Measurements from ENCODE around the gene CEP120. TPM values are rescaled to one million over a fixed set of nuclear protein-coding genes. Genes with fewer than 3 reads are reported as not detected.

The CEP120 gene
- total and polyA plus RNA-seq, 4 experiments from 2014 or later = 18.8 to 70.1 (median 50.5) TPM

DNA sequence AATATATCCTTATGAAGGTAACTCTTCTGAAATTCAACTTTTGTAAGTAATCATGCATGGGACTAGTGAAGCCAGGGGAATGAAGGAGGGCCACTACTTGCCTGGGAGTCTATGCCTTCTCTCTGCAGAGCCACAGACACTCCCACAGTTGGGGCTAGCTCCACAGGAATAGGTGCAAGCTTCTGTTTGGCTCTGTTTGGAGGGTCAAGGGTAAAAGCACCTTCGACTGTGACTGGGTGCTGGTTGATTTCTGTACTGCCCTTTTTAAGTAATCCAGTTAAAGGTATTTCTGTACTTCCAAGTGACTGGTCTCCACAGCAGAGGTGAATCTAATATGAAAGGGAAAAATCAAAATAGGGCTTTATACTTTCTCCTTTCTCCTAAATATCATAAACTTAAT is 32.2 kb downstream of the CEP120 start:
- H3K36me3 ChIP-seq (ENCODE audit: insufficient read depth, low read length) = peaks cover 34% of the 10 kb centered on the region
- no peaks in the 10 kb centered on the region for H3K4me1 ChIP-seq (ENCODE audit: insufficient read depth, low read length)
- ChIA-PET CTCF (ENCODE audit: partially characterized antibody) (no interaction called here), POLR2A (ENCODE audit: partially characterized antibody) (no interaction called here)
- intact Hi-C loops (cut with micrococcal nuclease) = no loop called here
- no peaks in the 10 kb centered on the region for H3K9me3 Mint-ChIP-seq
- H3K9me3 ChIP-seq (ENCODE audit: control insufficient read depth in 1 of 2, low read length in 2 of 2) = no peaks in the 10 kb centered on the region
- DNase-seq = no peak
- no peaks in the 10 kb centered on the region for H3K27me3 Mint-ChIP-seq
- no peaks in the 10 kb centered on the region for H3K4me1 Mint-ChIP-seq
- no peak overlapping the region for H3K4me3 ChIP-seq (ENCODE audit: low read length in 2 of 2)
- no peak overlapping the region for H3K27ac Mint-ChIP-seq
- H3K36me3 Mint-ChIP-seq = peaks cover 49 to 68% of the 10 kb centered on the region in 2 donors
- no peak overlapping the region for H3K27ac ChIP-seq (ENCODE audit: low read depth, low read length)
- H3K27me3 ChIP-seq (ENCODE audit: insufficient read depth, low read length) = no peaks in the 10 kb centered on the region
- no peak overlapping the region for H3K4me3 Mint-ChIP-seq

DNA sequence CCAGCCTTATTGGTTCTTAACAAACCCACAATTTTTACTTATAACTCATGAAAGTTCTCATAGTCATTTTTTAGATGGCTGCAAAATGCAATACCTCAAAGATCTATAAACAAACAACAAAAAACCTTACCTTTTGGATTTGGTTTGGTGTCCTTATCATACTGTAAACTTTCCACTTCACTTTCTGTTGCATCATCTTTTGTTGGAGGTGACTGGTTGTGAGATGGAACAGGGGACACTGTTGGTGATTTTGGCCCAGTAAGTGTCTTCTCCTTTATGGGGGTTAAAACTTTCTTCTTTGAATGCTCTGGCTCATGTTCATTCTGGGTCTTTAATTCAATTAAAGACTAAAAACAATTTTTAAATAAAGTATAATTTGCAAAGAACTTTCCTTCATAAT is 33.4 kb downstream of the CEP120 start:
- Histone ChIP-seq H3K27ac (ENCODE audit: low read depth, low read length) (no peak overlapping the region), H3K9me3 (ENCODE audit: control insufficient read depth in 1 of 2, low read length in 2 of 2) (no peaks in the 10 kb centered on the region), H3K36me3 (ENCODE audit: insufficient read depth, low read length) (peaks cover 34% of the 10 kb centered on the region), H3K4me1 (ENCODE audit: insufficient read depth, low read length) (no peaks in the 10 kb centered on the region), H3K4me3 (ENCODE audit: low read length in 2 of 2) (no peak overlapping the region), H3K27me3 (ENCODE audit: insufficient read depth, low read length) (no peaks in the 10 kb centered on the region)
- ChIA-PET POLR2A (ENCODE audit: partially characterized antibody) (no interaction called here), CTCF (ENCODE audit: partially characterized antibody) (no interaction called here)
- H3K4me1 Mint-ChIP-seq = no peaks in the 10 kb centered on the region
- no peaks in the 10 kb centered on the region for H3K27me3 Mint-ChIP-seq
- H3K27ac Mint-ChIP-seq = no peak overlapping the region
- intact Hi-C loops (cut with micrococcal nuclease) = no loop called here
- no peak overlapping the region for H3K4me3 Mint-ChIP-seq
- DNase-seq = no peak
- peaks cover 50 to 72% of the 10 kb centered on the region in 2 donors for H3K36me3 Mint-ChIP-seq
- H3K9me3 Mint-ChIP-seq = no peaks in the 10 kb centered on the region

DNA sequence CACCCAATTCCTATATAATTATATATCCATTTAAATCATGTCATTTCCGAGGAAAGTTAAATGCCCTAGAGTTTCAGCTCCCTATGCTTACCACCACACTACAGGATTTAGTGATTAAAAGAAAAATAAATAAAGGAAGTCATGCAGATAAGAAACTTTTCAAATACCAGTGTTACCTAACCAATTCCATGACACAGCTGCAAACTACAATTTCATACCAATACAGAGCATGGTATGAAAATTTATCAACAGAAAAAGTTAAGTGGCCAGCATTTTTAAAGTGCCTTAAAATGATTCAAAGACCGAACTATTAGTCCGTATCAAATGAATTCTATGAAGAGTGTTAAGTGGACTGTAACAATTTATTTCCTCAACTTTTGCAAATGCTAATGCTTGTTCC is 35.9 kb downstream of the CEP120 start:
- no peak overlapping the region for H3K4me3 ChIP-seq (ENCODE audit: low read length in 2 of 2)

DNA sequence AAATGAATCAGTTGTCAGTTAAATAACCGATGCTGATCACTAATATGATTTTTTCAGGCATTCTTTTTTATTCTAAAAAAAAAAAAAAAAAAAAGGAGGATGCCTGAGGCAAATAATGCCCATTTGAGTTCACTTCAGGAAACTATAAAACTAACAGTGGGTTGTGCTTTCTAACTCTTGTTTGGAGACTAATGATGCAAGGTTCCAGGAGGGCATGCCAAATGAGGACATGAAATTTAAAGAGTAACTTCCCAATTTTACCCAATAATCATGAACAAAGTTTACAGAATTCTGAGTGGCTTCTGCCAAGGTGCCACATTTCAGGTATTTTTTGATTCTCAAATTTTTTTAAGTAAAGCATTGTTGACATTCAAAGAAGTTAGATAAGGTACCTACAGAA is 41.0 kb downstream of the CEP120 start:
- no peaks in the 10 kb centered on the region for H3K9me3 Mint-ChIP-seq
- no peaks in the 10 kb centered on the region for H3K27me3 Mint-ChIP-seq
- ChIA-PET POLR2A (ENCODE audit: partially characterized antibody) (no interaction called here), CTCF (ENCODE audit: partially characterized antibody) (no interaction called here)
- Histone ChIP-seq H3K4me1 (ENCODE audit: insufficient read depth, low read length) (no peaks in the 10 kb centered on the region), H3K36me3 (ENCODE audit: insufficient read depth, low read length) (peaks cover 30% of the 10 kb centered on the region), H3K4me3 (ENCODE audit: low read length in 2 of 2) (no peak overlapping the region), H3K27me3 (ENCODE audit: insufficient read depth, low read length) (no peaks in the 10 kb centered on the region), H3K9me3 (ENCODE audit: control insufficient read depth in 1 of 2, low read length in 2 of 2) (no peaks in the 10 kb centered on the region), H3K27ac (ENCODE audit: low read depth, low read length) (no peak overlapping the region)
- no peak overlapping the region for H3K27ac Mint-ChIP-seq
- H3K4me3 Mint-ChIP-seq = no peak overlapping the region
- intact Hi-C loops (cut with micrococcal nuclease) = no loop called here
- H3K4me1 Mint-ChIP-seq = peaks cover 0 to 3% (median 0%) of the 10 kb centered on the region in 4 donors
- no peak for DNase-seq
- peaks cover 49 to 66% of the 10 kb centered on the region in 2 donors for H3K36me3 Mint-ChIP-seq

More for the DNA sequence above, 35.9 kb downstream of the CEP120 start:
- Histone ChIP-seq H3K27me3 (ENCODE audit: insufficient read depth, low read length) (no peaks in the 10 kb centered on the region), H3K27ac (ENCODE audit: low read depth, low read length) (no peak overlapping the region), H3K36me3 (ENCODE audit: insufficient read depth, low read length) (peaks cover 31% of the 10 kb centered on the region), H3K9me3 (ENCODE audit: control insufficient read depth in 1 of 2, low read length in 2 of 2) (no peaks in the 10 kb centered on the region), H3K4me1 (ENCODE audit: insufficient read depth, low read length) (no peaks in the 10 kb centered on the region)
- intact Hi-C loops (cut with micrococcal nuclease) = no loop called here
- Mint-ChIP-seq H3K4me3 (no peak overlapping the region), H3K27me3 (no peaks in the 10 kb centered on the region), H3K27ac (no peak overlapping the region), H3K36me3 (peaks cover 41 to 66% of the 10 kb centered on the region in 2 donors), H3K4me1 (no peaks in the 10 kb centered on the region), H3K9me3 (no peaks in the 10 kb centered on the region)
- ChIA-PET POLR2A (ENCODE audit: partially characterized antibody) (no interaction called here), CTCF (ENCODE audit: partially characterized antibody) (no interaction called here)
- DNase-seq = no peak

DNA sequence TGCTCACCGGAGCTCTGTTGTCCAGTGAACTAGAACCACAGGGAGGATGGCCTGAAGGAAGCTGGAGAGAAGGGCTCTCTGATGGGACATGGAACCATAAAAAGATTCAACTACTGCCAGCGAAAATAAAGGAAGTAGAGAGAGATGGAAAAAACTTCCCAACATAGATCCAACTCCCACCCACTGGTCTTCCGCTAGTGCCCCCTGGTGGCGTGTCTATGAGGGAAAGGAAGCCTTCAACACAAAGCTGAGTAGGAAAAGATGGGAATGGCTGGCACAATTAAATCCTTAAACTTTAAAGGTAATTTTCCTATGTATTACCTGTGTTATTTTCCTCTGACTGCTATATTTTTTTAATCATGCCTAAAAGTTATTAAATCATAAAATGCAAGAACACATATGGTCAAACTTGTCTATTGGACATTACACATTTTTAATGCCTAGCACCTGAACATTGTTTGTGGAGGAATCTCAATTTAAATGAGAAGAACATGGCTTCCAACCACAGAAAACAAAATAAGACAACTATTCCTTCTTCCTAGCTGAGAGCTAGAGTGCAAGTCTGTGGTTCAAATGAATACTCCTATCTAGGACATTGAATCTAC is 51.5 kb downstream of the CEP120 start:
- Mint-ChIP-seq H3K4me3 (no peak overlapping the region), H3K36me3 (peaks cover 58 to 79% of the 10 kb centered on the region in 2 donors), H3K27ac (no peak overlapping the region), H3K9me3 (no peaks in the 10 kb centered on the region), H3K4me1 (peaks cover 2 to 9% (median 5%) of the 10 kb centered on the region in 4 donors), H3K27me3 (no peaks in the 10 kb centered on the region)
- ChIA-PET CTCF (ENCODE audit: partially characterized antibody) (interaction anchor here (0.7 to 3.5 kb wide), 5 partner anchors 9 to 234 kb away, joined by 3 to 10 read pairs (median 5); partner anchors contain the start of gene CEP120), POLR2A (ENCODE audit: partially characterized antibody) (no interaction called here)
- no peaks in the 10 kb centered on the region for H3K27me3 ChIP-seq (ENCODE audit: insufficient read depth, low read length)
- H3K4me3 ChIP-seq (ENCODE audit: low read length in 2 of 2) = no peak overlapping the region
- intact Hi-C loops (cut with micrococcal nuclease) = loop anchor here (5.0 kb wide), 1 partner anchor 51 kb away; the partner anchor contains the start of gene CEP120
- no peaks in the 10 kb centered on the region for H3K9me3 ChIP-seq (ENCODE audit: control insufficient read depth in 1 of 2, low read length in 2 of 2)
- H3K36me3 ChIP-seq (ENCODE audit: insufficient read depth, low read length) = peaks cover 41% of the 10 kb centered on the region
- H3K27ac ChIP-seq (ENCODE audit: low read depth, low read length) = no peak overlapping the region
- peak in 3 of 5 donors; percentile 1 to 14 (median 5) for DNase-seq
- no peaks in the 10 kb centered on the region for H3K4me1 ChIP-seq (ENCODE audit: insufficient read depth, low read length)

DNA sequence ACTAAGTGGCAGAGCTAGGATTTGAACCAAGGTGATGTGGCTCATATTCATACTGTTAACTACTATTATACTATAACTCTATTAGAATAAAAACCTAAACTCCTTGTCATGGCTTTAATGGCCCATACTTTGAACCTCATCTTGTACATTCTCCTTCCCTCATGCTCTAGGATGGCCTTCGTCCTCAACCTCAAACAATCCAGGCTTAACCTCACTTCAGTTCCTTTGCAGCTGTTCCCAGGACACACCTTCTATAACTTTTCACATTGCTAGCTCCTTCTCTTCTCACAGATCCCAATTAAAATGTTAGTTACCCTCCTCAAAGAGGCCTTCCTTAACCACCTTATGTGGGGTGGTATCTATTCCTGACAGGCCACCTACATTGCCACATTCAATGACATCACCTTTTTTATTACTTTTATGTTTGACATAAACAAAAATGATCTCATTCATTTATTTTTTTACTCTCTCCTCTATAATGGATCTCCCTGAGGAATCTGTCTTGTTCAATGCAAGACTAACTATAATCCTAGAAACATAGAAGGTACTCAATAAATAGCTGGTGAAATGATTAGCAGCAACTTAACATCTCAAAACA is 53.7 kb downstream of the CEP120 start:
- peaks cover 42 to 73% of the 10 kb centered on the region in 2 donors for H3K36me3 Mint-ChIP-seq
- ChIA-PET POLR2A (ENCODE audit: partially characterized antibody) (no interaction called here), CTCF (ENCODE audit: partially characterized antibody) (interaction anchor here (1.0 to 3.5 kb wide), 7 partner anchors 8 to 469 kb away, joined by 3 to 10 read pairs (median 5); no protein-coding TSS in a partner anchor)
- H3K4me1 Mint-ChIP-seq = peaks cover 0 to 7% (median 4%) of the 10 kb centered on the region in 4 donors
- H3K9me3 Mint-ChIP-seq = no peaks in the 10 kb centered on the region
- H3K27me3 ChIP-seq (ENCODE audit: insufficient read depth, low read length) = no peaks in the 10 kb centered on the region
- H3K27ac Mint-ChIP-seq = peak overlapping the region in 2 of 7 donors; percentile 31 to 38
- no peak overlapping the region for H3K4me3 ChIP-seq (ENCODE audit: low read length in 2 of 2)
- no peaks in the 10 kb centered on the region for H3K4me1 ChIP-seq (ENCODE audit: insufficient read depth, low read length)
- no peaks in the 10 kb centered on the region for H3K9me3 ChIP-seq (ENCODE audit: control insufficient read depth in 1 of 2, low read length in 2 of 2)
- intact Hi-C loops (cut with micrococcal nuclease) = loop anchor here (5.0 kb wide), 1 partner anchor 472 kb away; no protein-coding TSS in a partner anchor
- H3K27ac ChIP-seq (ENCODE audit: low read depth, low read length) = no peak overlapping the region
- peaks cover 33% of the 10 kb centered on the region for H3K36me3 ChIP-seq (ENCODE audit: insufficient read depth, low read length)
- H3K4me3 Mint-ChIP-seq = no peak overlapping the region
- DNase-seq = no peak
- H3K27me3 Mint-ChIP-seq = no peaks in the 10 kb centered on the region

DNA sequence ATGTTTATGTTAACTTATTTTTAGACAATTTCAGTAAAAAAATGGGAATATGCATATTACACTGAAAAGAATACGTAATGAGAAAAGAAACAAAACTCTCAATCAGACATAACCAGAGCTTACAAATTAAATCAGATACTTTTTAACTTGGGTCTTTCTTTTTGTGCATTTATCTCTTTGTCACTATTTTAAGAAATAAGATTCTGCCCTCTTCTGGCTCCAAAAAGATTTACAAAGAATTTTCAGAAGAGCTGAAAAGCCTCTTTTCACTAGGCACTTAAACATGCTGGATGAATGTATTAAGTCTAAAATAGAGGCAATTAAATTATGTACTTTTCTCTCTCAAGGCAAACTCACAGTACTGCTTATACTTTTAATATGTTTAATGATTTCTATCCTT is 55.5 kb downstream of the CEP120 start:
- Histone ChIP-seq H3K4me3 (ENCODE audit: low read length in 2 of 2) (no peak overlapping the region), H3K27me3 (ENCODE audit: insufficient read depth, low read length) (no peaks in the 10 kb centered on the region), H3K36me3 (ENCODE audit: insufficient read depth, low read length) (peaks cover 31% of the 10 kb centered on the region), H3K9me3 (ENCODE audit: control insufficient read depth in 1 of 2, low read length in 2 of 2) (no peaks in the 10 kb centered on the region), H3K4me1 (ENCODE audit: insufficient read depth, low read length) (no peaks in the 10 kb centered on the region), H3K27ac (ENCODE audit: low read depth, low read length) (no peak overlapping the region)
- Mint-ChIP-seq H3K9me3 (no peaks in the 10 kb centered on the region), H3K4me1 (peaks cover 0 to 7% (median 3%) of the 10 kb centered on the region in 4 donors), H3K27me3 (no peaks in the 10 kb centered on the region), H3K36me3 (peaks cover 39 to 69% of the 10 kb centered on the region in 2 donors), H3K27ac (no peak overlapping the region), H3K4me3 (no peak overlapping the region)
- intact Hi-C loops (cut with micrococcal nuclease) = loop anchor here (1.0 to 5.0 kb wide), 2 partner anchors 244 to 470 kb away; no protein-coding TSS in a partner anchor
- ChIA-PET CTCF (ENCODE audit: partially characterized antibody) (interaction anchor here (1.5 kb wide), 1 partner anchor 243 kb away, joined by 5 read pairs; no protein-coding TSS in a partner anchor), POLR2A (ENCODE audit: partially characterized antibody) (no interaction called here)
- DNase-seq = no peak
